ENCODE data around the gene DGKD.

- TF ChIP-seq CTCF (IDR thresholded peaks at IDR 0.05) (no peak), POLR2AphosphoS5 (IDR thresholded peaks at IDR 0.05) (no peak), EP300 (IDR thresholded peaks at IDR 0.05) (no peak), POLR2A (IDR thresholded peaks at IDR 0.05) (no peak)
Observed at GRCh38 chr2:233369897-233370685, 15.8 kb downstream of the DGKD start.

Measured in suprapubic skin (tissue), 4 donors.